GM21825 (cell line): ENCODE results near the gene PRKN.
"Not testable (repeated sequence)": the region's sequence is repeated elsewhere in the genome, so short reads cannot be mapped to it uniquely, and the experiment has no call there.

ENCODE experiments used
- ATAC-seq: cut with Tn5 transposase; IDR thresholded peaks from one replicate; pipeline ENCODE4 v1.9.1; 2021; ENCODE audit warnings: mild to moderate bottlenecking, moderate library complexity; ENCODE audit not compliant: unreplicated experiment

The PRKN gene

GRCh38 chr6:161314541-161315245 is 1412.9 kb downstream of the PRKN start:
- not testable (repeated sequence) for ATAC-seq

- ATAC-seq, result no peak
Observed at GRCh38 chr6:161313940-161314509, 1413.5 kb downstream of the PRKN start.

GRCh38 chr6:161313475-161313874 is 1414.1 kb downstream of the PRKN start:
- not testable (repeated sequence) for ATAC-seq

GRCh38 chr6:161309774-161310173 is 1417.8 kb downstream of the PRKN start:
- not testable (repeated sequence) for ATAC-seq

GRCh38 chr6:161308075-161308655 is 1419.4 kb downstream of the PRKN start:
- ATAC-seq, result no peak

GRCh38 chr6:161305860-161306259 is 1421.7 kb downstream of the PRKN start:
- ATAC-seq, result no peak

GRCh38 chr6:161303628-161304340 is 1423.8 kb downstream of the PRKN start:
- no peak for ATAC-seq

GRCh38 chr6:161302949-161303348 is 1424.6 kb downstream of the PRKN start:
- ATAC-seq, result no peak

GRCh38 chr6:161301338-161301737 is 1426.2 kb downstream of the PRKN start:
- ATAC-seq, result no peak

- ATAC-seq, result no peak
Observed at GRCh38 chr6:161300823-161301222, 1426.7 kb downstream of the PRKN start.

- ATAC-seq, result no peak
Observed at GRCh38 chr6:161299726-161300125, 1427.8 kb downstream of the PRKN start.
